T-helper 17 cell (primary cell): ENCODE measurements around the gene ZNF653. TPM values are rescaled to one million over a fixed set of nuclear protein-coding genes. Genes with fewer than 3 reads are reported as not detected.

Experiments
- ATAC-seq: fragments of 150-1000 bp; cut with Tn5 transposase; 2 replicates; pipeline ENCODE4 v1.10.0; 2021; ENCODE audit warnings: mild to moderate bottlenecking, moderate library complexity
- DNase-seq, 3 donors: peaks; one replicate each; pipeline versions ENCODE4 v3.0.0 to v3.0.0-alpha.2; 2020 to 2021
- H3K9me3 ChIP-seq: one replicate; pipeline ENCODE4 v1.7.0; 2013; ENCODE audit warnings: low read length, mild to moderate bottlenecking; ENCODE audit not compliant: control insufficient read depth, poor library complexity, severe bottlenecking
- H3K27ac Mint-ChIP-seq: one replicate; pipeline ENCODE4 v1.8.0; 2022; ENCODE audit warnings: mild to moderate bottlenecking, moderate library complexity, mixed read lengths
- H3K27me3 Mint-ChIP-seq: one replicate; pipeline ENCODE4 v1.8.0; 2022; ENCODE audit warnings: mixed read lengths
- H3K36me3 Mint-ChIP-seq: one replicate; pipeline ENCODE4 v1.8.0; 2022; ENCODE audit warnings: low read depth, mixed read lengths
- H3K4me1 Mint-ChIP-seq: one replicate; pipeline ENCODE4 v1.8.0; 2022; ENCODE audit warnings: mild to moderate bottlenecking, mixed read lengths
- H3K4me3 Mint-ChIP-seq: one replicate; pipeline ENCODE4 v1.8.0; 2022; ENCODE audit warnings: mild to moderate bottlenecking, moderate library complexity, mixed read lengths
- total RNA-seq, 4 donors: library from RNA in 2 of 4; stranded (reverse) in 2 of 4; gene quantifications; one replicate each; pipeline ENCODE4 v1.2.3 and lab custom pipeline; 2022 to 2026

The ZNF653 gene
- total RNA-seq (10 to 100 TPM; 15.3 to 15.6 TPM), total RNA-seq (lab: John Stamatoyannopoulos, UW) (8.4 to 11.1 reads per million in 2 donors)

- H3K9me3 ChIP-seq: no peaks in the 10 kb centered on the region
- H3K4me3 Mint-ChIP-seq: peak within 1 kb of the TSS; percentile 93
- DNase-seq (peak; percentile 87 to 90 (median 89)), ATAC-seq (peak; percentile 64)
- H3K27ac Mint-ChIP-seq: peak within 1 kb of the TSS; percentile 93
- peaks cover 22% of the 10 kb centered on the region for H3K4me1 Mint-ChIP-seq
- H3K36me3 Mint-ChIP-seq: peaks cover 5% of the 10 kb centered on the region
- no peaks in the 10 kb centered on the region for H3K27me3 Mint-ChIP-seq
Measured at GRCh38 chr19:11505504-11506100, at the start of gene ZNF653. Gene ZNF653, minus strand, starts transcription at chr19:11505839. Its CDS starts 53 bp downstream, at chr19:11505786.

GRCh38 chr19:11555246-11555645, 49.6 kb upstream of the ZNF653 start:
- DNase-seq (no peak), ATAC-seq (no peak)
- Mint-ChIP-seq H3K27me3 (no peaks in the 10 kb centered on the region), H3K4me3 (peak overlapping the region; percentile 50), H3K4me1 (peaks cover 34% of the 10 kb centered on the region), H3K36me3 (peaks cover 6% of the 10 kb centered on the region), H3K27ac (no peak overlapping the region)
- no peaks in the 10 kb centered on the region for H3K9me3 ChIP-seq

GRCh38 chr19:11554160-11554559, 48.5 kb upstream of the ZNF653 start:
- ATAC-seq (no peak), DNase-seq (no peak)
- H3K27me3 Mint-ChIP-seq: no peaks in the 10 kb centered on the region
- peak overlapping the region; percentile 70 for H3K4me3 Mint-ChIP-seq
- H3K4me1 Mint-ChIP-seq: peaks cover 30% of the 10 kb centered on the region
- peak overlapping the region; percentile 34 for H3K27ac Mint-ChIP-seq
- peaks cover 4% of the 10 kb centered on the region for H3K36me3 Mint-ChIP-seq
- no peaks in the 10 kb centered on the region for H3K9me3 ChIP-seq

- DNase-seq (no peak), ATAC-seq (no peak)
- no peaks in the 10 kb centered on the region for H3K27me3 Mint-ChIP-seq
- no peak overlapping the region for H3K4me3 Mint-ChIP-seq
- peaks cover 3% of the 10 kb centered on the region for H3K36me3 Mint-ChIP-seq
- no peaks in the 10 kb centered on the region for H3K9me3 ChIP-seq
- peak overlapping the region; percentile 34 for H3K27ac Mint-ChIP-seq
- peaks cover 23% of the 10 kb centered on the region for H3K4me1 Mint-ChIP-seq
Measured at GRCh38 chr19:11552666-11553372, 47.2 kb upstream of the ZNF653 start.

GRCh38 chr19:11551603-11552235, 46.1 kb upstream of the ZNF653 start:
- no peaks in the 10 kb centered on the region for H3K27me3 Mint-ChIP-seq
- H3K4me3 Mint-ChIP-seq: no peak overlapping the region
- H3K9me3 ChIP-seq: no peaks in the 10 kb centered on the region
- ATAC-seq: no peak
- DNase-seq: no peak
- peaks cover 17% of the 10 kb centered on the region for H3K4me1 Mint-ChIP-seq
- H3K36me3 Mint-ChIP-seq: peaks cover 3% of the 10 kb centered on the region
- H3K27ac Mint-ChIP-seq: no peak overlapping the region

- ATAC-seq (no peak), DNase-seq (no peak)
- H3K27me3 Mint-ChIP-seq: no peaks in the 10 kb centered on the region
- H3K27ac Mint-ChIP-seq: no peak overlapping the region
- H3K9me3 ChIP-seq: no peaks in the 10 kb centered on the region
- H3K4me1 Mint-ChIP-seq: peaks cover 5% of the 10 kb centered on the region
- H3K4me3 Mint-ChIP-seq: no peak overlapping the region
- H3K36me3 Mint-ChIP-seq: no peaks in the 10 kb centered on the region
Measured at GRCh38 chr19:11550265-11550664, 44.6 kb upstream of the ZNF653 start.

- no peaks in the 10 kb centered on the region for H3K9me3 ChIP-seq
- ATAC-seq (no peak), DNase-seq (no peak)
- Mint-ChIP-seq H3K36me3 (no peaks in the 10 kb centered on the region), H3K27ac (no peak overlapping the region), H3K4me1 (peaks cover 5% of the 10 kb centered on the region), H3K4me3 (no peak overlapping the region), H3K27me3 (no peaks in the 10 kb centered on the region)
Measured at GRCh38 chr19:11549386-11549953, 43.8 kb upstream of the ZNF653 start.

- Mint-ChIP-seq H3K27ac (no peak overlapping the region), H3K36me3 (no peaks in the 10 kb centered on the region), H3K4me3 (no peak overlapping the region), H3K27me3 (peaks cover 8% of the 10 kb centered on the region), H3K4me1 (peaks cover 3% of the 10 kb centered on the region)
- ATAC-seq (no peak), DNase-seq (no peak)
- no peaks in the 10 kb centered on the region for H3K9me3 ChIP-seq
Measured at GRCh38 chr19:11547929-11548700, 42.5 kb upstream of the ZNF653 start.

- H3K36me3 Mint-ChIP-seq: peaks cover 2% of the 10 kb centered on the region
- H3K4me3 Mint-ChIP-seq: no peak overlapping the region
- peaks cover 5% of the 10 kb centered on the region for H3K4me1 Mint-ChIP-seq
- ATAC-seq (no peak), DNase-seq (no peak)
- H3K27ac Mint-ChIP-seq: no peak overlapping the region
- H3K27me3 Mint-ChIP-seq: peaks cover 32% of the 10 kb centered on the region
- no peaks in the 10 kb centered on the region for H3K9me3 ChIP-seq
Measured at GRCh38 chr19:11541238-11541637, 35.6 kb upstream of the ZNF653 start.

- Mint-ChIP-seq H3K4me1 (peaks cover 4% of the 10 kb centered on the region), H3K4me3 (no peak overlapping the region), H3K27ac (no peak overlapping the region), H3K27me3 (peaks cover 32% of the 10 kb centered on the region), H3K36me3 (peaks cover 2% of the 10 kb centered on the region)
- ATAC-seq (no peak), DNase-seq (no peak)
- H3K9me3 ChIP-seq: no peaks in the 10 kb centered on the region
Measured at GRCh38 chr19:11540645-11541044, 35.0 kb upstream of the ZNF653 start.

- DNase-seq: no peak
- Mint-ChIP-seq H3K4me3 (no peak overlapping the region), H3K36me3 (peaks cover 2% of the 10 kb centered on the region), H3K27ac (no peak overlapping the region), H3K4me1 (peaks cover 6% of the 10 kb centered on the region), H3K27me3 (peaks cover 32% of the 10 kb centered on the region)
- H3K9me3 ChIP-seq: no peaks in the 10 kb centered on the region
- no peak for ATAC-seq
Measured at GRCh38 chr19:11539495-11540365, 34.1 kb upstream of the ZNF653 start.
